SK-N-MC (cell line): ENCODE data around the gene TAB3.

ENCODE experiments used
- EZH2 ChIP-seq: fragments of 200-600 bp; sonication (generic); IDR thresholded peaks from one replicate; pipeline ENCODE4 v1.6.1; 2017; ENCODE audit warnings: antibody characterized with exemption
- POLR2AphosphoS5 ChIP-seq: IDR thresholded peaks from 2 replicates; pipeline ENCODE4 v1.6.1; 2012; ENCODE audit warnings: mild to moderate bottlenecking, low read depth, low read length, borderline replicate concordance

DNA sequence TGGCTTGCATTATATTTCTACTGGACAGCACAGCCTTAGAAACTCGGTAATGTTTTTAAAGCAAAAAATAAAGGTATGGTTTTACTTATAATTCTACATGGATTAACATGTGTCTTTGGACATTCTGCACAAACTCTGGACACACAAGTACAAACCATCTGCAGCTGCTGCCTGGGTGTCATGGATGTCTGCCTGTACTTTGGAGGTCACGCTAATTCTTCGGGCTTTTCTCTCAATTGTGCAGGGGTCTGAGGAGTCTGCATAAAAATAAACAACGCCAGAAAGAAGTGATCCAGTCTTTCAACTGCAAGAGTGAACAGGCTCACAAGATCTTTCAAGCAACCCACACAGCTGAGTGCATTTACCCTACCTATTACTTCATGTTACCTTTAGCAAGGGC, 55.2 kb downstream of the TAB3 start:
- TF ChIP-seq EZH2 (no peak), POLR2AphosphoS5 (no peak)
